DND-41 (cell line): ENCODE data around the gene GRAMD1A.
A peak's percentile ranks its signal among the peaks of the same experiment; 100 is the strongest.

Experiments used
- ATAC-seq: fragments of 200-7000 bp; cut with Tn5 transposase; 3 replicates; pipeline ENCODE4 v1.9.1; 2021; ENCODE audit warnings: low read depth; ENCODE audit not compliant: insufficient read depth
- DNase-seq: peaks from one replicate; pipeline ENCODE4 v3.0.0-alpha.2; 2020
- H2AFZ ChIP-seq: 2 replicates; pipeline ENCODE4 v1.6.0; 2012; ENCODE audit warnings: low read depth, low read length
- H3K27ac ChIP-seq: 2 replicates; pipeline ENCODE4 v1.5.1; 2012; ENCODE audit warnings: low read length, inconsistent platforms
- H3K27me3 ChIP-seq: fragments of 200-600 bp; sonication (generic); 2 replicates; pipeline ENCODE4 v1.6.0; 2012; ENCODE audit warnings: low read length, mild to moderate bottlenecking, inconsistent platforms; ENCODE audit not compliant: insufficient read depth, poor library complexity
- H3K36me3 ChIP-seq: 2 replicates; pipeline ENCODE4 v1.5.1; 2012; ENCODE audit warnings: low read length, inconsistent platforms; ENCODE audit not compliant: insufficient read depth
- H3K4me1 ChIP-seq: 2 replicates; pipeline ENCODE4 v1.5.1; 2012; ENCODE audit warnings: mild to moderate bottlenecking, low read length; ENCODE audit not compliant: insufficient read depth
- H3K4me2 ChIP-seq: 2 replicates; pipeline ENCODE4 v1.6.0; 2012; ENCODE audit warnings: mild to moderate bottlenecking, moderate library complexity, low read length, inconsistent platforms; ENCODE audit not compliant: insufficient read depth
- H3K4me3 ChIP-seq, 2 experiments: fragments of 200-600 bp in 1 of 2; shearing (Covaris generic) in 1 of 2; 2 replicates each; pipeline ENCODE4 v1.5.1; 2012 to 2016; ENCODE audit warnings: inconsistent platforms in 2 of 2, low read length in 2 of 2, mild to moderate bottlenecking in 2 of 2, low read depth in 1 of 2, moderate library complexity in 1 of 2
- H3K79me2 ChIP-seq: 2 replicates; pipeline ENCODE4 v1.6.0; 2012; ENCODE audit warnings: low read length, inconsistent platforms; ENCODE audit not compliant: insufficient read depth
- H3K9ac ChIP-seq: 2 replicates; pipeline ENCODE4 v1.6.0; 2012; ENCODE audit warnings: low read depth, mild to moderate bottlenecking, inconsistent platforms, low read length, moderate library complexity
- H3K9me3 ChIP-seq: 2 replicates; pipeline ENCODE4 v1.5.1; 2012; ENCODE audit warnings: low read length, moderate library complexity, mild to moderate bottlenecking, inconsistent platforms; ENCODE audit not compliant: insufficient read depth, severe bottlenecking
- H4K20me1 ChIP-seq: 2 replicates; pipeline ENCODE4 v1.6.0; 2012; ENCODE audit warnings: low read length; ENCODE audit not compliant: insufficient read depth
- EZH2 ChIP-seq: IDR thresholded peaks from 3 replicates; pipeline ENCODE4 v1.6.1; 2012; ENCODE audit warnings: borderline replicate concordance, low read depth, mild to moderate bottlenecking, moderate library complexity, low read length, inconsistent platforms; ENCODE audit not compliant: severe bottlenecking
- TF ChIP-seq, protein P1 (sequence below): IDR thresholded peaks from 2 replicates; pipeline ENCODE4 v1.5.1; 2012; ENCODE audit warnings: borderline replicate concordance, low read length, moderate library complexity, mild to moderate bottlenecking; ENCODE audit not compliant: poor library complexity, severe bottlenecking; ENCODE audit errors: extremely low read depth

The GRAMD1A gene

DNA sequence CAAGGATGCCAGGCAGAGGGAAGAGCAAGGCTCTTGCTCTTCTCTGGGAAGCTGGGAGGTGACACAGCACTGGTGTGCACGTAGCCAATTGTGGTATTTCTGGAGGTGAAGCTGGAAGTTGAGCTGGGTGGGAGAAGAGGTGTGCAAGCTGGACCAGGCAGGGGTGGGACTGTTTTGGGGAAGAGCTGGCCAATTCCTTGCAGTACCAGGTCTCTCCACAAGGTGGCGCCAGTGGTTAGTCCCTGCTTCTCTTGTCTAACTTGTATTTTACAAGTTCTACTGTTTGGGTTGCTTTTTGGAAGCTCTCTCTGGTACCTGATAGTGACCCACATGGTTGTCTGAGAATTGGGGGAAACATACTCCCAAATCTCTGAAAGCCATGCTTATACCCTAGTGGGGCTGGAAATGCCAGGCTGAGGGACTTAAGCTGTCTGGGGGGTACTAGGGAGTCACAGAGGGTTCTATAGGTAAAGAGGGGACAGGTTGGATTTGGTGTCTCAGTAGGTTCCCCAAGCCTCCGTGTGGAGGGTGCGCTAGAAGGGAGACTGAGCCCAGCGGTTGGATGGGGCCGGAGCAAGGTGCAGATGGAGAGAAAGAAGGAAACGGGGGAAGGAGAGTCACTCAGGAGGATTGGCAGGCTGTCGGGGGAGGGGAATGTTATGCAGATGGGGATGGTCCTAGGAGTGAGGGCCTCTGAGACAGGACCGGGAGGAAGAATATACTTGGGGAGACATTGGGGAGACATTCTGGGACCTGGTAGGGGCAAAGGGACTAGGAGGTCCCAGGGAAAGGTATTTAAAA, 44.4 kb downstream of the GRAMD1A start:
- H3K4me3 ChIP-seq: no peak overlapping the region
- H3K27ac ChIP-seq: no peak overlapping the region
- DNase-seq (peak; percentile 59), ATAC-seq (no peak)
- H3K9ac ChIP-seq: no peak overlapping the region
- no peaks in the 10 kb centered on the region for H3K9me3 ChIP-seq
- no peak overlapping the region for H2AFZ ChIP-seq
- H3K4me1 ChIP-seq: no peaks in the 10 kb centered on the region
- no peaks in the 10 kb centered on the region for H3K27me3 ChIP-seq
- no peak overlapping the region for H3K4me2 ChIP-seq
- no peaks in the 10 kb centered on the region for H3K79me2 ChIP-seq
- H4K20me1 ChIP-seq: no peaks in the 10 kb centered on the region; the same call in 1 of the 2 replicates
- no peaks in the 10 kb centered on the region for H3K36me3 ChIP-seq
- TF ChIP-seq EZH2: no peak
- TF ChIP-seq, protein P1, sequence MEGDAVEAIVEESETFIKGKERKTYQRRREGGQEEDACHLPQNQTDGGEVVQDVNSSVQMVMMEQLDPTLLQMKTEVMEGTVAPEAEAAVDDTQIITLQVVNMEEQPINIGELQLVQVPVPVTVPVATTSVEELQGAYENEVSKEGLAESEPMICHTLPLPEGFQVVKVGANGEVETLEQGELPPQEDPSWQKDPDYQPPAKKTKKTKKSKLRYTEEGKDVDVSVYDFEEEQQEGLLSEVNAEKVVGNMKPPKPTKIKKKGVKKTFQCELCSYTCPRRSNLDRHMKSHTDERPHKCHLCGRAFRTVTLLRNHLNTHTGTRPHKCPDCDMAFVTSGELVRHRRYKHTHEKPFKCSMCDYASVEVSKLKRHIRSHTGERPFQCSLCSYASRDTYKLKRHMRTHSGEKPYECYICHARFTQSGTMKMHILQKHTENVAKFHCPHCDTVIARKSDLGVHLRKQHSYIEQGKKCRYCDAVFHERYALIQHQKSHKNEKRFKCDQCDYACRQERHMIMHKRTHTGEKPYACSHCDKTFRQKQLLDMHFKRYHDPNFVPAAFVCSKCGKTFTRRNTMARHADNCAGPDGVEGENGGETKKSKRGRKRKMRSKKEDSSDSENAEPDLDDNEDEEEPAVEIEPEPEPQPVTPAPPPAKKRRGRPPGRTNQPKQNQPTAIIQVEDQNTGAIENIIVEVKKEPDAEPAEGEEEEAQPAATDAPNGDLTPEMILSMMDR: peak; percentile 96

DNA sequence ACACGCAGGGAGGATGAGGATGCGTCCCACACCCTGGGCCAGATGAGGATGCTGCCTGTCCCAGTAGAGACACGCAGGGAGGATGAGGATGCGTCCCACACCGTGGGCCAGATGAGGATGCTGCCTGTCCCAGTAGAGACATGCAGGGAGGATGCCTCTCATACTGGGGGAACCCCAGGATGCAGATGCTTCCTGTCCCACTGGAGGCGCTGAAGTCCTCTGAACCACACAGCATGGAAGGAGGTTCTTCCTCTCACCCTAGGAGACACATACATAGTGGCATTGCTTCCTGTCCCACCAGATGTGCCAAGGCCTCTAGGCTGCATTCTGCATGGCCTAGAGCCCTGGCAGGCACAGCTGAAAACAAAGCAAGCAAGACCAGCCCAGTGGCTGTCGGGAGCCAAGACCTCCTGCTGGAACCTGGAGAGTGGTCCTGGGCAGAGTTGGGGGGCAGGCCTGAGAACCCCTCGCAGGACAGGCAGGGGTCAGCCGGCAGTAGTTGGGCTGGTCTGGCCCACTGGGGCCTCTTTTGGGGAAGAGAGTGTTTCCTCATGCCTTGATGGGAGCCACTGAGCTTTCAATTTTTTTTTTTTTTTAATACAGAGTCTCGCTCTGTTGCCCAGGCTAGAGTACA, 45.7 kb downstream of the GRAMD1A start:
- DNase-seq (peak; percentile 64), ATAC-seq (peak; percentile 97)
- Histone ChIP-seq H3K4me1 (no peaks in the 10 kb centered on the region), H4K20me1 (no peaks in the 10 kb centered on the region; the same call in 1 of the 2 replicates), H3K4me3 (no peak overlapping the region), H3K4me2 (no peak overlapping the region), H3K9ac (no peak overlapping the region), H3K36me3 (no peaks in the 10 kb centered on the region), H3K9me3 (no peaks in the 10 kb centered on the region), H3K79me2 (no peaks in the 10 kb centered on the region), H3K27me3 (no peaks in the 10 kb centered on the region), H2AFZ (peak overlapping the region; percentile 49; the same call in 1 of the 2 replicates), H3K27ac (no peak overlapping the region)
- TF ChIP-seq EZH2: no peak
- TF ChIP-seq, protein P1: peak; percentile 72

DNA sequence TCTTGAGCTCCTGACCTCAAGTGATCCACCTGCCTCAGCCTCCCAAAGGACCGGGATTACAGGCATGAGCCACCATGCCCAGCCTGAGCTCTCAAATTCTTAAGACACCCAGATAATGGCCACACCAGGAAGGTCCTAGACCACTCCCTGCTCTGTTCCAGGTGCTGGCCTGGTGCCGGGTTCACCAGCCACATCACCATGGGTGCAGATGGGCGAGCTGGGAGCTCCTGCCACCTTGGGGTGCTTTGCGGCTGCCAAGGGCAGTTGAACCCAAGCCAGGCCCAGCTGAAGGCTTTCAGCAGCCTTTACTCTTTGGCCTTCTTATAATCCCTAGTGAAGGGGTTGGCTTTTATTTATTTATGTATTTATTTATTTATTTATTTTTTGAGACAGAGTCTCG, 46.3 kb downstream of the GRAMD1A start:
- no peaks in the 10 kb centered on the region for H3K4me1 ChIP-seq
- H4K20me1 ChIP-seq: no peaks in the 10 kb centered on the region; the same call in 1 of the 2 replicates
- no peaks in the 10 kb centered on the region for H3K79me2 ChIP-seq
- H3K27me3 ChIP-seq: no peaks in the 10 kb centered on the region
- no peaks in the 10 kb centered on the region for H3K9me3 ChIP-seq
- H3K36me3 ChIP-seq: no peaks in the 10 kb centered on the region
- no peak for ATAC-seq
- no peak overlapping the region for H3K27ac ChIP-seq
- no peak for TF ChIP-seq EZH2
- TF ChIP-seq, protein P1: no peak
- H3K4me2 ChIP-seq: no peak overlapping the region
- H2AFZ ChIP-seq: no peak overlapping the region
- H3K4me3 ChIP-seq: no peak overlapping the region
- DNase-seq: no peak
- no peak overlapping the region for H3K9ac ChIP-seq
